HG02642 (cell line): Measurements from ENCODE around the gene ANO8.
A peak's percentile ranks its signal among the peaks of the same experiment; 100 is the strongest.
"Not testable (repeated sequence)": the region's sequence is repeated elsewhere in the genome, so short reads cannot be mapped to it uniquely, and the experiment has no call there.

ENCODE experiments used
- ATAC-seq: cut with Tn5 transposase; IDR thresholded peaks from one replicate; pipeline ENCODE4 v1.9.1; 2021; ENCODE audit warnings: mild to moderate bottlenecking; ENCODE audit not compliant: unreplicated experiment, poor library complexity

Gene ANO8

DNA sequence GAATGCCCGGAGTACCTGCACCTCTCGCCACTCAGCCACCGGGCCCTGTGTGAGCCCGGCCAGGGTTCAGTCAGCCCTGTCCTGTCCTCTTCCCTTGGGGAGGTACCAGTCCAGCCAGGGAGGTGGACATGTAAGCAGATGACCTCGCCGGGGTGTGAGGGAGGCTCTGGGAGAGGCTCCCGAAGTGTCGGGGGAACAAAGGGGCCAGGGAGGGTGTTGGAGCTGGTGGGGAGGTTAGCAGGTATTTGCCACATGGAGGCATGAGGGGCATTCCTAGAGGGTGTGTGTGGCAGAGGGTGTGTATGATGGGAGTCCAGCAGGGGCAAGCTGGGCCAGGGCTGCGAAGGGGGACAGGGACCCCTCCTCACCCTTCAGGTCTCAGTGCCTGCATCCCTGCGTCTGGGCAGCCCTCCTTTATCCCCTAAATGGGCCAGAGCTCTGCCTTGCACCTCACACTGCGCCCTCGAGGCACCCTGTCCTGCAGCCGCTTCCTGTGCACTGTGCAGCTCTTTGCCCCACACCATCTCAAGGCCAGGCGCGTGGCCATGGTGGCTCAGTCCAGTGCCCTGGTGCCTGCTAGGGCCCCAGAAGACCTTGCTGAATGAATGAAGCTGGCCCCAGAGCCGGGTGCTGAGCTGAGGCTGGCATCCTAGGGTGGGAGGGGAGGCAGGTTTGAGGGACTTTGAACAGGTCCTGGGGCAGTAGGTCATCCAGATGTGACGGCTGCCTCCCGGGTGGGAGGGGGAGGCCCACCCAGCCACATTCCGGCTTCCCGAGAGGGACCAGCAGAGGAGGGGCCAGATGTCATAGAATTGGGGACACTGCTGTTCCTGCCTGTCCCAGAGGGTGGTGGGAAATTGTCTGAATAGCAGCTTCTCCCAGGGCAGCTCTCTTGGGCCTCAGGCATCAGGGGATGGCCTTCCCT, 22.2 kb downstream of the ANO8 start:
- ATAC-seq: no peak

DNA sequence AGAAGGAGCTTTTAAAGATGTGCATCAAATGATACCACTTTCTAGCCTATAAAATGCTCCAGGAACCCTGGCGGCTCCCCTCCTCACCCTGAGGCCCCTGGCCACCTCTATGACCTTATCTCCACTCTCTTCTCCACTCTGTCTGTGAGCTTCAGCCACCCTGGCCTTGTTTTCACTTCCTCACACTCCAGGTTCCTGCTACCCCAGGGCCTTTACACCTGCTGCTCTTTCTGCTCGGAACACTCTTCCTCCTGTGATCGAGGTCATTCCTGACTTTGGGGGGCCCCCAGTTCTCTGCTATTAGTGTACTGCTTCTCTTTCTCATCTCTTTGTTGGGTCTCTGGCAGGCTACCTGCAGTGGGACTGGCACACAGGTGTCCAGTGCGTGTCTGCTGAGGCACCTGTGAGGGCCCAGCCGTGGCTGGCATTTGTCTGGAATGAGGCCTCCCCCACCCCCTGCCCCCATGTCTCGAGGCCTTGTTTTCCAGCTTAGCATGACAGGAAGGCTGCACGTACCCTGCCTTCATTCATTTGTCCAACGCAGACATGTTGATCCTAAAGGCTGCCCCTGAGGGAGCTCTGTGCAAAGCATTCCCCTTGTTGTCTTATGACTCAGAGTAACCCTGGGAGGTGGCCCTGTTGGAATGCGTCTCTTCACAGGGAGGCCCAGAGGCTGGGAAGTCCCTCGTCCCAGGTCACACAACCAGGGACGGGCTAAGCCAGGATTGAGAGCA, 23.0 kb downstream of the ANO8 start:
- ATAC-seq: no peak

DNA sequence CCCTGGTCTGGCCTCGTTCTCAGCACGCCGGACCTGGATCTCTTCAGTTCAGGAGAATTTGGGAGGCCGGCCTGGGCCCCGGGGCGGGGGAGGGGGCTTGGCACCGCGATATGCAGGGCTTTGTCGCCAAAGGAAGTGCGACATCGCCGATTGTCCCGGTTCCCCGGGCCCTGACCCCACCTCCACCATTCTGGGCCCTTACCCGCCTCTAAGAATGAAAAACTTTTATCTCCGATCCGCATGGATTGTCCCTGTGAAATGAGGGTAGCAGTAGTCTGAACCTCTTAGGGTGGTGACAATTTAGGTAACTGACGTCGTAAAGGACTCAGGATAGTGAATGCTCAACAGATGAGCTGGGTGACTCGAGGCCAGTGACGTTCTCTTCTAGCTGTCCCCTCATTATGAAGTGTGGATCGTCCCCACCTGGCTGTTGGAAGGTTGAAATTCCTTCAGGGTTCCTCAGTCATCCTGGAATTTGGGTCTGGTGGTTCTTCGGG, 24.6 kb downstream of the ANO8 start:
- no peak for ATAC-seq

DNA sequence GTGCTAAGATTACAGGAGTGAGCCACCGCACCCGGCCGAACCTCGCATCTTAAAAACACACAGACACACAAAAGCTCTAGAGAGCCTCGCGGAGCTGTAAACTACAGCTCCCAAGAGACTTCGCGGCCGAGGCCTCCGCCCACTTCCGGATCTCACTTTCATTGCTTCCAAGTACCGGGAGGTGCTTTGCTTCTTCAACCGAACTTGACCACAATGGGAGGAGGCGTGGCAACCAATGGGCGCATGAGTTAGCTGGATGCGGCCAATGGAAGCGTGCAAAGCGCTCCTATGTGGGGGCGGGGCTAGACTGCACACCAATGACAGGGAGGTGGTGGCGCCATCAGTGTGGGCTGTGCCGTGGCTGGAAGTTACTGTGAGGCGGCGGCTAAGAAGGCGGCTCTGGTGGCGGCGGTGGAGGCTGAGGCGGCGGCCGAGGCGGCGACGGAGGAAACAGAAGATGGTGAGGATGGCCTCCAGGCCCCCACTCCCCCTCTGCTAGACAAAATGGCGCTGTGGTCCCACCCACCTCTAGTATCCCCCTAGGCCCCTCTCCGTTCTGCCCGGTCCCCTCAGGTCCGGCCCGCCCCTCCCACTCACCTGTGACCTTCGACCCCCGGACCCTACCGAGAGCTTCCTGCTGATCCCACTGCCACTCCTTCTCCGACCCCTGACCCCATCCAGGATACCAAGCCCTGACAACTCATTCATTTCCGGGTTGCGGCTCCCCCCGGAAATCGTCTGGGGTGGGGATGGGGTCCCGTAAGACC, 25.3 kb downstream of the ANO8 start, which contains the start of gene DDA1:
TSS of gene DDA1 (plus strand) at position 366 of the 767 bp plus-strand sequence. CDS start at position 458, 92 bp downstream.
- peak; percentile 63 for ATAC-seq

DNA sequence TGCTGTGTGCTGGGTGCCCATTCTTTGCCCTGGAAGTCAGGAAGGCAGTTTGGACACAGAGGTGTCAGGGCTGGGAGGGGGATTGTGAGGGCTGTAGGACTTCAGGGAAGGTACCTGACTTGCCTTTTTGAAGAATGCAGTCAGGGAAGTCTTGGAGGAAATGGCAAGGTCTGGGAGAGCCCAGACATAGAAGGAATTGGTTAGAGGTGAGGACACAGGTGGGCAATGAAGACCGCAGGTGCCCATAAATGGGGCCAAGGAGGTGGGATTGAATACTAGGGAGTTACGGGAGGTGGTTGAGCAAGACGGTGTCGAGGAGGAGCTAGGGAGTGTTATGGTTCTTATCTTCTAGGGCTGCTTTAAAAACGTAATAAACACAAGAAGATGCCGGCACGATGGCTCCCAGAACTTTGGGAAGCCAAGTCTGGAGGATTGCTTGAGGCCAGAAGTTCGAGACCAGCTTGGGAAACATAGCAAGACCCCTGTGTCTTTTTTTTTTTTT, 26.7 kb downstream of the ANO8 start:
- ATAC-seq: no peak

DNA sequence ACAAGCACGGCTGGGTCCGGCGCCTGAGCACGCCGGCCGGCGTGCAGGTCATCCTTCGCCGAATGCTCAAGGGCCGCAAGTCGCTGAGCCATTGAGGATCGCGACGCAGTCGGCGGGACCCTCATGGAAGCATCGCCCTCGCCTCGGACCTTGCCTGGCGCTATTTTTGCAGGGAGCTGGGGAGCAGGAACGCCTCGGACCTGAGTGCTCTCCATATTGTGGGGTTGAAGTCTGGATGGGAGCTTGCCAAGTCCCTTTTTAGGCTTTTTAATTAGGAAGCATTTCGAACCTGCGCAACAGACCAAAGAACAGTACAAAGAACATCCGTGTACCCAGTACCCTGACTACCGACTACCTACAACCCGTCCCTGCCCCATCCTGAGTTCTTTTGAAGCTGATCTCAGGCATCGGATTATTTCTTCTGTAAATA, 28.4 kb downstream of the ANO8 start:
- no peak for ATAC-seq

DNA sequence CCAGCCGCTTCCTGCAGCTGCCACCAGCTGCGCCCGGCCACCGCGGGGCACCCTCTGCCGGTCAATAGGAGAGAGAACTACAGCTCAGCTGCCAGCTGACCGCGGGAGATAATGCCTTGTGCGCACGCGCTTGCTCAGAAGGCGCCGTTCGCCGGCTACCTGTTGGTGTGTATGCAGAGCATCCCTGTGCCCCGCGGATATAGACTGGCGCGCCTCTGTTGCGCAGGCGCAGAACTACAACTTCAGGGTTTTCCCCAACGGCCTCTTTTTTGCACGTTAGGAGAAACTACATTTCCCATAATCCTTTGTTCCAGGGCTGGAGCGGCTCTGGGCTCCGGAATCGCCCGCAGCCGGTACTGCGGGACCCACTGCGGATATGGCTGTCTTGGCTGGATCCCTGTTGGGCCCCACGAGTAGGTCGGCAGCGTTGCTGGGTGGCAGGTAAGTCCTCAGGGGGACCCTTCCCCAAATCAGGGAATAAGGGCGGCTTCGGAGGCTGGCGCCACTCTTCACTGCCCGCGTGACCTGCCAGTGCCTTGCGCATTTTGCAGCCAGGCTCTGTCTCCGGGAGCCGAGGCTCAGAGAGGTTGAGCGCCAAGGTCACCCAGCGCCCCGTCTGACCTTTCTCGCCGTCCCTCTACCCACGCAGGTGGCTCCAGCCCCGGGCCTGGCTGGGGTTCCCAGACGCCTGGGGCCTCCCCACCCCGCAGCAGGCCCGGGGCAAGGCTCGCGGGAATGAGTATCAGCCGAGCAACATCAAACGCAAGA, 29.0 kb downstream of the ANO8 start, which contains the start of gene MRPL34:
TSS of gene MRPL34 (plus strand) at position 356 of the 768 bp plus-strand sequence. CDS start at position 377, 21 bp downstream.
- peak; percentile 71 for ATAC-seq

DNA sequence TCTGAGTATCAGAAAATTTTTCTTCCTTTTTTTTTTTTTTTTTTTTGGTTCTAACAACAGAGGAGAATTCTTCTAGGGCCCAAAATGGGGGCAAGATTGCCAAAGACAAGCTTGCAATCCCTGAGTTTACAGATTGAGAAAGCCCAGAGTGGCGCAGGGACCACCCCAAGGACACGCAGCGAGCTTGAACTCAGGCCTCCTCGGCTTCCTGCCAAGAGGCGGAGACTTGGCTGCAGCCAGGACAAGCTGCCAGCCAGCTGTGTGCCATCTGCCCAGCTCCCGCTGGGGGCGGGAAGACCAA, 29.5 kb downstream of the ANO8 start:
- ATAC-seq: no peak

DNA sequence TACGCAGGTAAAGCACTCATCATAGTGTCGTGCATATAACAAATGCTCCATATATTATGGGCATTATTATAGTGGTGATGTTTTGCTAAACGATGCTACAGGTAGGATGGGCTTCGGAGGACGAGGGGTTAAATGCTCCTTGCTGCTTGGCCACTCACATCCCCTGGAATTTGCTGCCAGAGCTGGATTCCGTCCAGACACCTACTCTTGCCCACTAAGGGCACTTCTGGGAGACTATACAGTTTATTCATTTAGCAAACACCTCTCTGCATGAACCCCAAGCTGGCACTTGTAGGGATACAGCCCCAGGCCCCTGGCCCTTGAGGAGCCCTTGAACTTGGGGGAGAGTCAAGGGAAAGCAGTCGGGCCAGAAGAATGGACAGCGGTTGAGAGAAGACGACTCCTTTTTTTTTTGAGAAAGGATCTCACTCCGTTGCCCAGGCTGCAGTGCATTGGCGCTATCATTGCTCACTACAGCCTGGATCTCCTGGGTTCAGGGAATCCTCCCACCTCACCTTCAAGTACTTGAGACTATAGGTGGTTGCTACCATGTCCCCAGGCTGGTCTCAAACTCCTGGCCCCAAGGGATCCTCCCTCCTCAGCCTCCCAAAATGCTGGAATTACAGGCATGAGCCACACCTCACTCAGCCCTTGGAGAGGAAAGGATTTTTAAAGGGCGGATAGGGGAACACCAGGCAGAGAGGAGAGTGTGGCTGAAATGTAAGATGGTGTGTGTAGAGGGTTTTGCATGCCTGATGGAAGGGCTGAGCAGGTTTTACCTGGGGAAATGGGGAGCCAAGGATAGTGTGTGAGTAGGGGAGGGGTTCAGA, 30.1 kb downstream of the ANO8 start:
- no peak for ATAC-seq

DNA sequence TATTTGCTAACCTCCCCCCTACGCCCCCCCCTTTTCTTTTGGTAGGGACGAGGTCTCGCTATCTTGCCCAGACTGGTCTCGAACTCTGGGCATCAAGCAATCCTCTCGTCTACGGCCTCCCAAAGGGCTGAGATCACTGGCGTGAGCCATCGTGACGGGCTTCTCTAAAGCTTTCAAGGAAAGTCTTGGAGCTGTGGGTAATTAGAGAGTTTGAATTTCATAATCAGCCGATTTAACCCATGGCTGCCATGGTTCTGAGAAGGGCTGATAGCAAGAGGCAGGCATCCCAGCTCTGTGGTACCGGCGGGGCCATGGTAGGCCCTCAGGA, 30.8 kb downstream of the ANO8 start:
- ATAC-seq: no peak

DNA sequence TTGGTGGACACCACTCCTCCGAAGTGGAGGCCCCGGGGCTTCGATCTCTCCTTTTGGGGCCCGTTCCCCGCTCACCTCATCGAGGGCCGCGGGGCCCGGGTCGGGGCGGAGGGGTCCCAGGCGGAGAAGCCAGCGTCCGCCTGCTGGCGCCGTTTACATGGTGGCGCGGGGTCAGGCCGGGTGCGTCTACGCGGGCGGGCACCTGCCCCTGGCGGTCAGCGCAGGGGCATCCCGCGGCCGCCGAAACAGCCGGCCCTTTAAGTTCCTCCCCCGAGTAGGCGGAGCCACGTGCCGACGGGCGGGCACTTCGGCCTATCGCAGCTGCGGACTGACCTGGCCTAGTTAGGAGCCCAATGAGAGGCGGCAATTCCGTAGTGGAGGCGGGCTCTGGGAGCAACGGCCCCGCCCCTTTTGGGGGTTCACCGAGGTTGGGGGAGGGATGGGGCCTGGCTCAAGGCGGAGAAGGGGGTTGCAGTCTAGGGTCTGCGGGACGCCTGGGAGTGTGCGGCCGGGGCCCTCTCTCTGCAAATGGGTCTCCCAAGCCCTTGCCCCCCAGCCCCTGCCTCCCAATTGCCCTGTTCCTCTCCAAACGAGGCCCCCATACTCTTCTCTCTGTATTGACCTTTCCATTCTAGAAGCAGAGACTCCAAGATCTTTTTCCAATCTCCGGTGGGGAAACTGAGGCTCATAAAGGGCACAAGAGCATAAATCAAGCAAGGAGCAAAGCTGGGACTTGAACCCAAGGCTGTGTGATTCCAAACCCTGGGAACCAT, 31.3 kb downstream of the ANO8 start, which contains the start of gene ABHD8:
TSS of gene ABHD8 (minus strand) at position 259 of the 773 bp plus-strand sequence. CDS start 1,809 bp downstream, outside the sequence.
- ATAC-seq: peak; percentile 60

DNA sequence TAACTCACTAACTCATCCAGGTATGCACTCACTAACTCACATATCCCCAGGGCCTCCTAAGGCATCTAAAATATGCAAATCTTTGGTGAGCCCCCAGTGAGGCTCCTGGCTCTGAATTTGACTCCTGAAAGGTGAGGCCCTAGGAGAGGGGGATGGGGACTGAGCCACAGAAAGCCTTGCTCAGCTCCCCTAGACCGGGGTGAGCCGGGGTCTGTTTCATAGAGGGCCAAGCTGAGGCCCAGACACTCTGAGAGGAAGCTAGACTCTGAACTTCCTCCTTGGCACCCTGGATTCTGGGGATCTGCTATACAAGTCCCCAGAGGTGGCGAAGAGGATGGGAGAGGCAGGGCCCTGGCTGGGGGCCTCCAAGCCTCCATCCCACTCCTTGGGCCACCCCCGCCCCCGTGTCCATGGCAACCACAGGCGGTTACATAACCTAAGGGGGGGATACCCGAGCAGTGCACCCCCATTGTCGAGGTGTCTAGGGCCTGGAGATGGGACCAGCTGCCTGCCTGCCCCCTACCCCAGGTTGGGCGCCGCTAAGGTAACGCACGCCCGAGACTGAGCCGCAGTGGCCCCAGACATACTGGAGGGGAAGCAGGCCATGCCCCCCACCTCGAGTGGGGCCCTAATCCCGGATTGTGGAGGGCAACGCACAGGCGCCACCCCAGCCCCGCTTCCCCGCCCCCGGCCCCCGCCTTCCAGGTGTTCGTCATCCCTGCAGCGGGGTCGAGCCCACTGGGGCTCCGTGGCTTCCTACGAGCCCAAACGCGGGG, 32.1 kb downstream of the ANO8 start:
- ATAC-seq: no peak

DNA sequence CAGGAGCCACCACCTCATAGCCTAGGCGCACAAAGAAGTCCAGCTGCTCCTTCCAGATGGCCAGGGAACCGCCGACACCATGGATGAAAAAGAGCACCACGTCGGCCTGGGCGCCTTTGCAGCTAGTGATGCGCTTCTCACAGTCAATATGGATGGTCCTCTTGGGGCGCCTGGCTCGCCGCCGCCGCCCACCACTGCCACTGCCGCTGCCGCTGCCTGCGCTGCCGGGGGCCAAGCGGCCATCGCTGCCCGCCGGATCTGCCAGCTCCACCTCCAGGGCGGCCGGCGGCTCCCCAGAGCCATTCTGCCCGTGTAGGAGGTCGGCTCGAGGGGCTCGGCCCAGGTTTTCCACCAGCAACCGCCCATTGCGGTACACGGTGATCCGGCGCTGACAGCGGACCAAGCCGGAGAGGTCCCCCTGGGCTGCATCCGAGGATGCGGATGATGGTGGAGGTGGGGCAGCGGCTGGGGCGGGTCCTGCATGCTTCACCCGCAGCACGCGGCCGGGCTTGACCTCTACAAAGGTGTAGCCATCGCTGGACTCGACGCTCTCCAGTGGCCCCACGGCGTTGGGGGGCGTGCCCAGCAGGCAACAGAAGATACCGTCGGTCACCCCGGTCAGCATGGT, 33.5 kb downstream of the ANO8 start:
- no peak for ATAC-seq

DNA sequence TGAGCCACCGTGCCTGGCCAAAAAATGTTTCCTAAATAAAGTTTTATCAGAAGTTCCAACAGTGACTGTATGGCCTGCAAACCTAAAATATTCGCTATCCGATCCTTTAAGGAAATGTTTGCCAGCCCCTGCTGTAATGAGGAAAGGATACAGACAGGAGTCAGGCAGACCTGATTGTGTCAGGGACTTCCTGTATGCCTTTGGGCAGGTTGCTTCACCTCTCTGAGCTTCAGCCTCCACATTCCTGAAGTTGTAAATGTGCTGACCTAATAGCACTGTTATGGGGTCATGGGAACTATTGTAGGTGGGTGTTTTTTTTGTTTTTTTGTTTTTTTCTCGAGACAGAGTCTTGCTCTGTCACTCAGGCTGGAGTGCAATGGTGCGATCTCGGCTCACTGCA, 37.7 kb downstream of the ANO8 start:
- no peak for ATAC-seq

DNA sequence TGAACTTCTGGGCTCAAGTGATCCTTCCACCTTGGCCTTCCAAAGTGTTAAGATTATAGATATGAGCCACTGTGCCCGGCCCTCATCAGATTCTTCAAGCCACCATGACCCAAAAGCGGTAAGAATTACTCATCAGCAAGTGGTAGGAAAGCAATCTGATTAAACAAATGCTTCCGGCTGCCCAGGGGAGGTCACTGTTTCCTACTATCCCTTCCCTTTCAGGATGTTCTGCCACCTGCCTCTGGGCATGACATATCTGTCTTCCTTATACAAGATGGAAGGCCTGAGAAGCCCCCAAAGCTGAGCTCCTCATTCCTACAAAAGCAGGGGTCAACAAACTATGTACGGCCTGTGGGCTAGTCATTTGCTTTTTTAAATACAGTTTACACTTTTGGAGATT, 38.4 kb downstream of the ANO8 start:
- ATAC-seq: no peak

DNA sequence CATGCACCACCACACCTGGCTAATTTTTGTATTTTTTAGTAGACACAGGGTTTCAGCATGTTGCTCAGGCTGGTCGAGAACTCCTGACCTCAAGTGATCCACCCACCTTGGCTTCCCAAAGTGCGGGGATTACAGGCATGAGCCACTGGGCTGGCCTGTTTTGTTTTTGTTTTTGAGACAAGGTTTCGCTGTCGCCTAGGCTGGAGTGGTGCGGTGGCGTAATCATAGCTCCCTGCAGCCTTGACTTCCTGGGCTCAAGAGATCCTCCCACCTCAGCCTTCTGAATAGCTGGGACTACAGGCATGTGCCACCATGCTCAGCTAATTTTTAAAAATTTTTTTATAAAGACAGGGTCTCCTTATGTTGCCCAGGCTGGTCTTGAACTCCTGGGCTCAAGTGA, 39.1 kb downstream of the ANO8 start:
- not testable (repeated sequence) for ATAC-seq
